SU-DHL-6 (cell line): ENCODE results near the gene DACT3.
A peak's percentile ranks its signal among the peaks of the same experiment; 100 is the strongest.

Experiments used
- H2AFZ ChIP-seq: fragments of 200-600 bp; sonication (generic); 2 replicates; pipeline ENCODE4 v1.6.1; 2014; ENCODE audit warnings: low read depth, mild to moderate bottlenecking, moderate library complexity, mixed read lengths, antibody characterized with exemption, low read length; ENCODE audit not compliant: severe bottlenecking
- H3F3A ChIP-seq: fragments of 200-600 bp; shearing (Covaris generic); 2 replicates; pipeline ENCODE4 v1.6.0; 2016; ENCODE audit warnings: antibody characterized with exemption, mild to moderate bottlenecking; ENCODE audit not compliant: insufficient read depth
- H3K27ac ChIP-seq: fragments of 200-600 bp; sonication (generic); 2 replicates; pipeline ENCODE4 v1.5.1; 2016; ENCODE audit warnings: low read depth, mild to moderate bottlenecking, low read length, moderate library complexity, mixed read lengths
- H3K27me3 ChIP-seq: fragments of 200-600 bp; sonication (generic), shearing (Covaris generic); 2 replicates; pipeline ENCODE4 v1.6.0; 2014; ENCODE audit warnings: mild to moderate bottlenecking, low read length
- H3K36me3 ChIP-seq: fragments of 200-600 bp; sonication (generic); 2 replicates; pipeline ENCODE4 v1.6.1; 2014; ENCODE audit warnings: mild to moderate bottlenecking, low read length, mixed read lengths
- H3K4me2 ChIP-seq: fragments of 300-600, 200-600 bp; shearing (Covaris generic), sonication (generic); 2 replicates; pipeline ENCODE4 v1.6.0; 2014; ENCODE audit warnings: low read length, low read depth, mild to moderate bottlenecking; ENCODE audit not compliant: poor library complexity, severe bottlenecking
- H3K4me3 ChIP-seq: fragments of 200-600 bp; sonication (generic); 2 replicates; pipeline ENCODE4 v1.5.1; 2014; ENCODE audit warnings: antibody characterized with exemption, low read length, mild to moderate bottlenecking, mixed read lengths; ENCODE audit not compliant: insufficient read depth, poor library complexity, severe bottlenecking
- H3K79me2 ChIP-seq: fragments of 200-600 bp; sonication (generic); 2 replicates; pipeline ENCODE4 v1.6.1; 2014; ENCODE audit warnings: mild to moderate bottlenecking, low read length, moderate library complexity; ENCODE audit not compliant: insufficient read depth
- H3K9ac ChIP-seq: fragments of 200-600 bp; sonication (generic); 2 replicates; pipeline ENCODE4 v1.7.0; 2014; ENCODE audit warnings: mild to moderate bottlenecking, low read length
- H3K9me2 ChIP-seq: fragments of 200-600 bp; sonication (generic); replicated peaks from 2 replicates; pipeline ENCODE4 v1.6.1; 2014; ENCODE audit warnings: low read length; ENCODE audit not compliant: insufficient read depth
- H3K9me3 ChIP-seq: fragments of 200-600 bp; sonication (generic); 2 replicates; pipeline ENCODE4 v1.6.1; 2014; ENCODE audit warnings: low read length, mixed read lengths; ENCODE audit not compliant: insufficient read depth
- H4K20me1 ChIP-seq: fragments of 200-600 bp; sonication (generic); 2 replicates; pipeline ENCODE4 v1.6.1; 2014; ENCODE audit warnings: low read depth, mild to moderate bottlenecking, antibody characterized with exemption, low read length, moderate library complexity, mixed read lengths
- CTCF ChIP-seq: fragments of 200-600 bp; sonication (generic); IDR thresholded peaks from one replicate; pipeline ENCODE4 v1.5.1; 2017; ENCODE audit warnings: antibody characterized with exemption, mild to moderate bottlenecking, low read length, moderate library complexity; ENCODE audit not compliant: insufficient read depth, poor library complexity, severe bottlenecking
- EZH2phosphoT487 ChIP-seq: fragments of 200-600 bp; sonication (generic), shearing (Covaris generic); conservative IDR thresholded peaks from 2 replicates; pipeline ENCODE4 v1.6.1; 2018; ENCODE audit warnings: mild to moderate bottlenecking, antibody characterized with exemption, low read length, moderate library complexity, mixed read lengths

DACT3 gene

GRCh38 chr19:46616631-46617322, 44.2 kb downstream of the DACT3 start:
- no peak for TF ChIP-seq EZH2phosphoT487
- no peak for TF ChIP-seq CTCF
- no peaks in the 10 kb centered on the region for H3K36me3 ChIP-seq
- H3K9ac ChIP-seq: no peak overlapping the region
- no peaks in the 10 kb centered on the region for H4K20me1 ChIP-seq
- H3K9me2 ChIP-seq: no peaks in the 10 kb centered on the region
- H2AFZ ChIP-seq: no peak overlapping the region
- peaks cover 4% of the 10 kb centered on the region; the same call in 1 of the 2 replicates for H3F3A ChIP-seq
- no peak overlapping the region for H3K4me2 ChIP-seq
- no peaks in the 10 kb centered on the region for H3K9me3 ChIP-seq
- no peaks in the 10 kb centered on the region for H3K79me2 ChIP-seq
- H3K27me3 ChIP-seq: no peaks in the 10 kb centered on the region
- no peak overlapping the region for H3K4me3 ChIP-seq
- no peak overlapping the region for H3K27ac ChIP-seq

GRCh38 chr19:46615966-46616365, 45.0 kb downstream of the DACT3 start:
- peaks cover 5% of the 10 kb centered on the region; the same call in 1 of the 2 replicates for H3F3A ChIP-seq
- no peaks in the 10 kb centered on the region for H3K9me3 ChIP-seq
- no peak overlapping the region for H2AFZ ChIP-seq
- no peak overlapping the region for H3K9ac ChIP-seq
- no peaks in the 10 kb centered on the region for H3K36me3 ChIP-seq
- H4K20me1 ChIP-seq: no peaks in the 10 kb centered on the region
- no peak for TF ChIP-seq CTCF
- TF ChIP-seq EZH2phosphoT487: no peak
- no peak overlapping the region for H3K4me2 ChIP-seq
- no peak overlapping the region for H3K4me3 ChIP-seq
- no peaks in the 10 kb centered on the region for H3K79me2 ChIP-seq
- no peaks in the 10 kb centered on the region for H3K27me3 ChIP-seq
- H3K9me2 ChIP-seq: no peaks in the 10 kb centered on the region
- H3K27ac ChIP-seq: no peak overlapping the region

- Histone ChIP-seq H3K4me3 (no peak overlapping the region), H3K9me3 (no peaks in the 10 kb centered on the region), H3F3A (peaks cover 5% of the 10 kb centered on the region; the same call in 1 of the 2 replicates), H4K20me1 (no peaks in the 10 kb centered on the region), H3K36me3 (no peaks in the 10 kb centered on the region), H3K9ac (no peak overlapping the region), H2AFZ (no peak overlapping the region), H3K79me2 (no peaks in the 10 kb centered on the region), H3K9me2 (no peaks in the 10 kb centered on the region), H3K27ac (no peak overlapping the region), H3K27me3 (no peaks in the 10 kb centered on the region), H3K4me2 (no peak overlapping the region)
- no peak for TF ChIP-seq EZH2phosphoT487
- TF ChIP-seq CTCF: peak; percentile 81
Observed at GRCh38 chr19:46614114-46614722, 46.8 kb downstream of the DACT3 start.
